HG02623 (cell line): Measurements from ENCODE around the gene TRAPPC10.

Experiments used
- ATAC-seq: cut with Tn5 transposase; IDR thresholded peaks from one replicate; pipeline ENCODE4 v1.9.1; 2021; ENCODE audit warnings: moderate library complexity; ENCODE audit not compliant: unreplicated experiment

TRAPPC10 gene

DNA sequence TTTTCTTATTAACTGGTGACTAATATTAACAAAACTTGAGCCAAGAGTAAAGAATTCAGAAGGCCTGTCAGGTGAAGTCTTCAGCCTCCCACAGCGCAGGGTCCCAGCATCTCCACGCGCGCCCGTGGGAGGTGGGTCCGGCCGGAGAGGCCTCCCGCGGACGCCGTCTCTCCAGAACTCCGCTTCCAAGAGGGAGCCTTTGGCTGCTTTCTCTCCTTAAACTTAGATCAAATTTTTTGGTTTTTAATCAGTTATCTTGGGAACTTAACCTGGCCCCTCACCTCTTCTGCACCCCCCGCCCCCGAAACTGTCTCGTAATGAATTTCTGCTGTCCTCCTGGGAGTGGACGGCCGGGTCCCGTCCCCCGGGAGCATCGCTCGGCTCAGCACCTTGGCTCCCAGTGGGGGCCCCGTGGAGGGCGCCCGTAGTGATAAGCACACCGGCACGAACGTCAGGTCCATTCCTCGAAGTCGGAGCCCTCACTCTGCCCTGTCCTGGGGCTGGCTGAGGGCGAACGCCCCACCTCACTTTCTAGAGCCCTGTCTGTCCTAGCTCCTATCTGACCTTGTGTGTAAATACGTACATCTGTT, 29.5 kb upstream of the TRAPPC10 start:
- ATAC-seq: no peak

DNA sequence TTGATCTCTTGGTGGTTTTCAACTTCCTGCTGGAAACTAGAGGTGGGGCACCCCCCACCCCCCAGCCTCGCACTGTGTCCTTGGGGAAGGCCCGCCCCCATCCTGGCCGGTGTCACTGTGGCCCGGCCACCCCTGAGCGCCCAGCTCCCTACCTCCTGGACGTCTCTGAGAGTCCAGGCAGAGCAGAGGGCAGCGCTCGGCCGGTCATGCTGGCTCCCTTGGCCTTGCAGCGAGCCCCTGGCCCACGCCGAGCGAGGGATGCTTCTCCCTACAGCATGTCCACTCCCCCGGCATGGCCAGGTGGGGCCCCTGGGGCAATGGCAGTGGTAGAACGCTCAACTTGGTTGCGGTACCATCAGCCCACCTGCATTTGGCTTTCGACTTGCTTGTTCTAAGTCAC, 28.7 kb upstream of the TRAPPC10 start:
- ATAC-seq: no peak

DNA sequence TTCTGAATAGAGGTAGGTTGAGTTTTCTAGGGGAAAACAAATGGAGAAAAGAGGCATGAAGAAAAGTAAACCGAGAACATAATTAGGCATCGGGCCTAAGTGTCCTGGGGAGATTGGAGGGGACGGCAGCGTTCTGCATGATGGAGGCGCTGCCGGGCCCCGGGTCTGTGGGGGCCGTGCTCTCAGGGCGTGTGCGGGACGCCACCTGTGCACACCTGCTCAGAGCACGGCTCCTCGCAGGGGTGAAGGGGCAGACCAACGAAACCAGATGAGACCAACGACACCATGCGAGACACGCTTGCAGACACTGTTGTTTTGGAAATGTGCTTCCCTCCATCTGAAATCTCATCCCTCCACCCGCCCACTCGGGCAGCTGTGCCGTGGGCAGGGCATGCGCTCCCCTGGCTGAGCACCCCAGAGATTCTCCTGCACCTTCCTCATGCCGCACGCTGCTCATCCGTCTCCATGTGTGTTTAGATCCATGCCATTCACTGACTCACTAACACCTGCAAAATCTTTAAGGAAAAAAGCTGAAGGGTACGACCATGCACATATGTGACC, 28.2 kb upstream of the TRAPPC10 start:
- ATAC-seq: no peak

DNA sequence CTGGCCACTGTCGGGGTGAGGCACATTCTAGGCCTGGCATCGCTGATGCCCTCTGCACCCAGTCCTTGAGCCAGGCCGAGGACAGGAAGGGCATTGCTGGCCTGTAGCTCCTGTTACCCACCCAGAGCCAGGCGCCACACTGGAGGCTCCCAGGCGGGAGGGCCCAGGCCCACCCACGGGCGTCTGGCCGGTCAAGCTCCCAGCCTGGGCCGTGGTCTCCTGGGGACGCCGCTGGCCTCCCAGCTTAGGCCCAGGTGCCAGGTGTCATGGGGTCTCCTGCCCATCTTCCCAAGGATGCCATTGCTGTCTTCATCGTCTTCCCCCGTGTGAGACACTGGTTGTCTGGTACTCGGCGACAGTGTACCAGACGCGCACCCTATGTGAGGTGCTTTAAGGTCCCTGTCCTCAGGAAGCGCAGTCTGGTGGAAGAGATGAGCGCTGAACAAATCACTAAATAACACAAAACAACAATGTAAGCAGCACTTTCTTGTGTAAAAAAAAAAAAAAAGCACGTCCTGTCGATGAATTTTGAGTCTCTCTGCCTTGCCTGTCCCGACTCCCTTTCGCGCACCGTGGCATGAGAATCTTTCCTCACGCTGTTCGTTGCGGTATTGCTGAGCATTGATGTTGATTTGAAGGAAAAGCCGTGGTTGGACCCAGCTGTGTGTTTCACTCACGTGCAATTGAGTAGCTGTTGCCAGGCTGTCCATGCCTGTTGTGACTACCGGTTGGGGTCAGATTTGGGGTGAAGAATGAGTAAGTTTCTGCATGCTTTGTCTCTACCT, 27.0 kb upstream of the TRAPPC10 start:
- ATAC-seq: no peak

GRCh38 chr21:43985690-43986251, 26.3 kb upstream of the TRAPPC10 start:
- no peak for ATAC-seq

GRCh38 chr21:43986544-43987451, 25.3 kb upstream of the TRAPPC10 start:
- no peak for ATAC-seq

- no peak for ATAC-seq
These were observed 24.6 kb upstream of the TRAPPC10 start for GRCh38 chr21:43987509-43987908.

GRCh38 chr21:43988016-43988415, 24.1 kb upstream of the TRAPPC10 start:
- no peak for ATAC-seq

DNA sequence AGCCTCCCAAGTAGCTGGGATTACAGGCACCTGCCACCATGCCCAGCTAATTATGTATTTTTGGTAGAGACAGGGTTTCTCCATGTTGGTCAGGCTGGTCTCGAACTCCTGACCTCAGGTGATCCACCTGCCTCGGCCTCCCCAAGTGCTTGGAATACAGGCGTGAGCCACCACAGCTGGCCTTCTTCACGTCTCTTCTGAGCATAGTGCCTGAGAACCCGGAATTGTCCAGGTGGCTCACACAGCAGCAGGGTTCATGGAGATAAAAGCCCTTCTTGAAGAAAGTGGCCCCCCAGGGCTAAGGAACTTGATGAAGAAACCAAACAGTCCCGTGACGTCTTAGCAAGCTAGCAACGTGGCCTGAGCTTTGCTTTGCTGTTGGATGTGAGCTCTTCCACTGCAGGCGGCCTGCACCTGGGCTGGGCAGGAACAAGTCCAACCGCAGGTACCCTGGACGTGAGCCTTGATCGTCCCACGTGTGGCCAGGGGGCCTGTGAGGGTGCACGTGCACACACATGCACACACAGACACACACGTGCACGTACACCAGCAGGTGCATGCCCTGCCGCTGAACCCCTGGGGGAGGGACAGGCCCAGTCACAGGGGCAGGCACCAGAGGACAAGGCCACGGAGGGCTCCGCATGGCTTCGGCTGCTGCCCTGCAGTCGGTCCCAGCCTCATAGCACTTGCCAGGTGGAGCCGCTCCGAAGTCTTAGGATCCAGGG, 23.4 kb upstream of the TRAPPC10 start:
- no peak for ATAC-seq

DNA sequence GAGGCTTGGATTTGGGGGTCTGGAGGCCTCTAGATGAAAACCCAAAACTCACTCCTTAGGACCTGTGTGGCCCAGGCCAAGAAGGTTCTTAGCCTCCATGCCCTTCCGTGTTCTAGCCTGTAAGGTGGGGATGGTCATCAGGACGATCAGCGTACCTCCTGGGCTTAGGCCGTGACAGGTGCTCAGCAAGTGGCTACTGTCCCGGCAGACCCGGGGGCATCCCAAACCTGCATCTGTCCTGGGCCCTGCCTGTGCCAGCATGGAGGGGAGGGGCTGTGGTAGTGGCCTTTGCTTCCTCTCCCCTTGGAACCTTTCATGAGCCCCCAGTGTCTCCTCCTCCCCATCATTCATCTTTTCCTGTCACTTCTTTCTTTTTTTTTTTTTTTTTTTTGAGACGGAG, 22.7 kb upstream of the TRAPPC10 start:
- ATAC-seq: no peak

- ATAC-seq: no peak
These were observed 20.6 kb upstream of the TRAPPC10 start for GRCh38 chr21:43991447-43991991.

DNA sequence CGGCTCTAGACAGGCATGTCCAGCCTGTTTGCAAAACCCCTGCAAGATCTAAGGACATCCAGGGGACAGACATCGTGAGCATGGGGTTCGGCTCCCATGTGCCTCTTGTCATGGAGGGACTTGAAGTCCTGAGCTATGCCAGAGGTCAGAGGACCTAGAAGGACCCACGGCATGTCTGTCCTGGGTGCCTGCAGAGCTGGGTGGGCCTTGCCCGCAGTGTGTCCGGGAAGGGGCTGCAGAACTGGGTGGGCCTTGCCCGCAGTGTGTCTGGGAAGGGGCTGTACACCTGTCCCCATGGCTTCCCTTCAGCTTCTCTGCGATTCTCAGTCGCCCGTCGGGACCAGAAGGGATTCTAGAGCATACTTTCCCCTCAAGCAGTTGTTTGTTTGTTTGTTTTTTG, 20.0 kb upstream of the TRAPPC10 start:
- ATAC-seq: no peak

GRCh38 chr21:43993420-43993934, 18.6 kb upstream of the TRAPPC10 start:
- ATAC-seq: no peak

DNA sequence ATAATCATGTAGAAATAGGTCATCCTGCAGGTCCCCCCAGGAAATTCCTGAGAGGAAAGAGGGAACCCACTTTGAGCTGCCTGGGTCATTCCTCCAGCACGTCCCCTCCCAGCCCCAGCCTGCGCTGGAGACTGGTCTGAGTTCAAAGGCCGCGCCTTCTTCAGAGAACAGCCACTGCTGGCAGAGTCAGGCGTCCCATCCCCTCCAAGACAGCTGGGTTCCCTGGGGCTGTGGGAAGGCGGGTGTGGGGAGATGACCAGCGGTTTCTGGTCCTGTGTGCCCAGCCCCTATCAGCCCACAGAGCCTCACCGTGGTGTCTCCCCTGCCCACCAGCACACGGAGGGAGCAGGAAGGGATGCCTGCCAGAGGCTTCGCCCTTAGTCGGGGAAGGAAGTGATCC, 18.0 kb upstream of the TRAPPC10 start:
- no peak for ATAC-seq

DNA sequence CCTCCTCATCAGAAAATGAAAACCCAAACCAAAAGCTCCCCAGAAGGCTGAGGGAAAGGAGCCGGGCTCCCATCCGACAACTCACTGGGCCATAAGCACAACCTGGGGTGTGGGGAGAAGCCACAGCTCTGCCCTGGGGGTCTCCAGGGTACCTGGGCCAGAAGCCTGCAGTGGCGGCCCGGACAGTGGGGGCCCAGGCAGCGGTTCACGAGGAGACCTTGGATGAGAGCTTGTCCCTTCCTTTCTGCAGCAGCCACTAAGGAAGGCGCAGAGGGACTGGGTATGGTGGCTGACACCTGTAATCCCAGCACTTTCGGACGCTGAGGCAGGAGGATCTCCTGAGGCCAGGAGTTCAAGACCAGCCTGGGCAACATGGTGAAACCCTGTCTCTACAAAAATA, 17.5 kb upstream of the TRAPPC10 start:
- no peak for ATAC-seq

GRCh38 chr21:43995521-43996105, 16.5 kb upstream of the TRAPPC10 start:
- no peak for ATAC-seq

- no peak for ATAC-seq
These were observed 14.1 kb upstream of the TRAPPC10 start for GRCh38 chr21:43997766-43998742.

DNA sequence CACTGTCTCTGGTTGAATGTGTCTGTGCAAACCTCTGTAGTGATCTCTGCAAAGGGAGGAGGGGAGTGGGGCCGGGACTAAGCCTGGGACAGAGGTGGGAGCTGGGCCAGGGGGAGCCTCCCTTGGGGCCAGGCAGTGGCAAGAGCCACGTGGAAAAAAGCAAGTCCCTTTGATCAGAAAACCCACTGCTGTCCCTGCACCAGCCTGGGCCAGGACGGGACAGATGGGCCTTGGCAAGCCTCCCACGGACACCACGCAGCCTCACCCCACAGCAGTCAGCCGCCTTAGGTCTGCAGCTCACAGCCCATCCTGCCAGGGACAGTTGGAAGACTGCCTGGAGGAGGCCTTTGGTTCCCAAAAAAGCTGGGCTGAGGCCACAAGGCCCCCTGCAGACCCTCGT, 11.7 kb upstream of the TRAPPC10 start:
- ATAC-seq: no peak
